EH (cell line): ENCODE data around the gene COL4A1.

Experiments used
- DNase-seq: peaks from one replicate; pipeline ENCODE4 v3.0.0-alpha.2; 2015; ENCODE audit warnings: low read depth

The COL4A1 gene

DNA sequence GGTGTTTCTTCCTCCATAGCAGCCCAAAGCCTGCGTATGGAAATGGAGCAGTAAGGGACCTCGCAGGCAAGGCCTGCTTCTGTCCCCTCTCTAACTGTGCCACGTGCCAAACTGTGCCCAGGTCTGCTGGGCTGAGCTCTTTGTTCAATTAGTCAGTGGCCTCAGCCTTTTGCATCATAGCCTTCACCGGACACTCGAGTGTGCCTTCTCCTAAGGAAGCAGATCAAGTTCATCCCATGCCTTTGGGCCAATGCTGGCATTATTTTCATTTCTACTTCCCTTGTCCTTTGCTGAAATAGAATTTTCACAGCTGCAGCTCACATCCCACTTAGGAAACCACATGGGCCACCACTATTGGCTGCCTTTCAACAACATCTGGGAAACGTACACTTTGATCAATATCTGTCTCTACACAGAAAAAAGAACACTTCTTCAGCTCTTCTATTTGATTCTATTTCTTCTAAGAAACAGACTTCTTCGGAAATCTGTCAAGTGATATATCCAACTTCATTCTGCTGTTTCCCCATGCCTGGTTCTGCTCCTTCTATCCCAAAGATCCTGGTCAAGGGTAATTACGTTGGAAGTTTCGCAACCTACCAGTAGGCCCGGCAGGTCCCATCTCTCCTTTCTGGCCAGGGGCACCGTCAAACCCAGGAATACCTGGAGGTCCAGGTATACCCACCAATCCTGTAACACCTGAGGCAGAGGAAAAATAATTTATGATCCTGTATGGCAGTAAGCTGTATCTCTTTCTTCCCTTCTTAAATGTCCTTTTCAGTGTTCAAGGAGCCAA, 143.9 kb downstream of the COL4A1 start:
- no peak for DNase-seq

DNA sequence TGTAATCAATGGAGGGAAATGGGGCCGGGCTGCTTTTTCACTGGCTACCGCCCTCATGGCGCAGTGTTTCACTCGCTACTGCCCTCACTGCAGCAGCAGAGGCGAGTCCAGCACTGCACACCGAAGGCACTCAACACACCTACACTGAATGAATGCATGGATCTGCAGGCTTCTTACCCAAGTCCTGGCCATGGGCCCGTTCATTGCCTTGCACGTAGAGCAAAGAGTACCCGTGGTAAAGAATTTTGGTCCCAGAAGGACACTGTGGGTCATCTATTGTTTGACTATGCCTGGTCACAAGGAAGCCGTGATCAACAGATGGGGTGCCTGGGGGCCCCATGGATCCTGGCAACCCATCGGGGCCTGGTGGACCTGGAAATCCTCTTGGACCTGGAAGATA, 144.9 kb downstream of the COL4A1 start:
- DNase-seq = no peak

DNA sequence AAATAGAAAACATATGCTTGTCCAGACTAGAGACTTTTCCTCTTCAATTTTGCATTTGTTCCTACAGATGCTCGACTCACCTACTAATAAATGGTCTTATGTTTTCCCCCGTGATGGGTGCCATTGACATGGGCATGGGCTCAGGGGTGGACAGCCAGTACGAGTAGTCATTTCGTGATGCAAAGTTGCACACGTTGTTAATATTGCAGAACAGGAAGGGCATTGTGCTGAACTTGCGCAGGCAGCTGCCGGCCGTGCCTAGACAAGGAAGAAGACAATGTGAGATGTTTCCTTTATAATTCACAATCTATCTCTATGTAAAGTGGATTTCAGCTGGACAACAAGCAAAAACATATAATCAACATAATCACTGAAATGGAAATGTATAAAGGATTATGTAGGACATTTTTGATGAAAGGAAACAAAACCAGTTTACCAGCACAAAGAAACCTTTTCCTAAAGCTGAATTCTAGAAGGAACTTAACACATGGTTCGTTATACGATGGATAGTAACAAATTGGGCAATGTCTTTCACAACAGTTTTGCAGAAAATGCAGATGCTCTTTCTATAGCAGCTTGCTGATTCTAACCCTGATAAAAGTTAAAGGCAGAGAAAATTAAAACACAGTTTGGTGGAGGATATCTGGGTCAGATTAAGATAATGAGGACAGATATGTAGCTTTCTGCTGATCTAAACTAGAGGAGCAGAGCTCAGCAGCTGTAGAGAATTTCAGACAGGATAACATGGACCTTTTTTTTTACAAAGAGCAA, 145.7 kb downstream of the COL4A1 start:
- no peak for DNase-seq

DNA sequence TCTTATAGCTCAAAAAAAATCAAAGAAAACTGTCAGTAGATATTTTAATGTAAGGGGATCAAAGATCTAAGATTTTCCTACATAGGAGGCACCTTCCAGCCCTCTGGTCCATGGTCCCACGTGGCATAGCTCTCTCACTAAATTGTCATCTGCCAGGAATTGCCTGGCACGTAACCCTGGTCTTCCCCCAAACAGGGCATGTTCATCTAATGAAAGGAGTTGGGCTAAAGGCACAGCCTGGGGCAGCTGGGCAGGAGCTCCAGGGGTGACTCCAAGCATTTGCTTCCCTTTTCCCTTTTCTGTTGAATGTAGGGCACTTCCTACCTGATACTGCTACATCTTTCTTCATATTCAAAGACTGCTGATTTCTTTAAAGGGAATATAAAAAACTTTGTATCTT, 148.7 kb downstream of the COL4A1 start:
- DNase-seq = no peak

DNA sequence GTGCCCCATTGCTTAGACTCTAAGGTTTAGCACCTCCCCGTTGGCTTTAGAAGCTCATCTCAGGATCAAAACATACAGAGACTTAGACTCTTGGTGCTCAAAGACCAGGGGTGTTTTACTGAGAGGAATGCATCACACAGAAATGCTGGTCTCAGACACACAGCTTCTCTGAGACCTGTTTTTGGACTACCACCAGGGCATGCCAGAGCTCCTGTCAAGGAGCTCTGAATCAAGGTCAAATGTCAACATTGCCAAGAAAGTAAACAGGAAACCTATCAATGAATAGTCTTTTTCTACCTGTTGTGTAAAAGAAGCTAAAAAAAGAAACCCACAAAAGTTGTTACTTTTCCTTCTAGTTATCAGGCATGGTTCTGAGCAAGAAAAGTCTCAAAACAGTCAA, 149.2 kb downstream of the COL4A1 start:
- no peak for DNase-seq

DNA sequence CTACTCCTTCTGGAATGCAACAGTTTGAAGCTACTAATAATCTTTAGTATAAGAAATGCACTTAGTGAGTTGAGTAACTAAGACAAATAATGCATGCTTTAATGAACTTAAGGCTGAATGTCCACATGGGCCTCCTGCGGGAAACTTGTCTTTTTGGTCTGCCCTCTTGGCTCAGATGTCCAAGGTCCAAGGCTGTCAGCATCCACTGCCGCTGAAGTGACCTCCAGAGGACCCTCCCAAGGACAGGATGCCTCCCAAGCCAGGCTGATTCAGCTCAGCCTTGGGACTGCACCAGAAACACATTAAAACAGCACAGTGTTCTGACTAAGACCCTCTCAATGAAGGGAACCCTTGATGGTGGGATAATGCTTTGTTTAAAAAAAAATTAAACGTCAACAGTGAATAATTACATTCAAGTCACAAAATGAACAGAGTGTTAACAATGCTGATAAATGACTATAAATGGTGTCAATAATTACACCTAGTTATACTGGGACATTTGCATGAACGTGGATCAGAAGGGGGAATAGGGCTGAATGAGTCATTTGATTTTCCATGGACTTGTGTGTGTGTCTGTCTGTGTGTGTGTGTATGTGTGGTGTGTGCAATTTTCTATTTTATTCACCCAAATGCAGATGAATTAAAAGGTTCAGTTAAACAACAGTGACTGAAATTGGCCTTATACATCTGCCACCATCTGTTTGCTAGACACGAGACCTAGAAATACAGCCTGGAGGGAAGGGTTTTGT, 150.5 kb downstream of the COL4A1 start:
- DNase-seq = peak; percentile 36

DNA sequence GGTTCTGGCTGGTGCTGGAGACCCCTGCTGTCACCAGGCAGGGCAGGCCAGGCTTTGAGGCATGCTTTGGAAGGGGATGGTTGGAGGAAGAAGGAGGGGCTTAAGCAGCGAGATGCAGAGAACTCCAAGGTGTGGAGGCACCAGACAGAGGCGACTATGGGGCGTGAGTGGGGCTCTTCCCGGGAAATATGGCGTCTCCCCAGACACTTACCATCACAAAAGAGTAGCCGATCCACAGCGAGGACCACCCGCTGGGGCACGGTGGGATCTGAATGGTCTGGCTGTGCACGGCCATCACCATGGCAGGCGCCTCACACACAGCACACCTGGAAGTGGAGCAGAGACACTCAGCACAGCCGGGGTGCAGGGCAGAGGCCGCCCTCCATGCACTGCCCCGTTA, 151.9 kb downstream of the COL4A1 start:
- DNase-seq = no peak

DNA sequence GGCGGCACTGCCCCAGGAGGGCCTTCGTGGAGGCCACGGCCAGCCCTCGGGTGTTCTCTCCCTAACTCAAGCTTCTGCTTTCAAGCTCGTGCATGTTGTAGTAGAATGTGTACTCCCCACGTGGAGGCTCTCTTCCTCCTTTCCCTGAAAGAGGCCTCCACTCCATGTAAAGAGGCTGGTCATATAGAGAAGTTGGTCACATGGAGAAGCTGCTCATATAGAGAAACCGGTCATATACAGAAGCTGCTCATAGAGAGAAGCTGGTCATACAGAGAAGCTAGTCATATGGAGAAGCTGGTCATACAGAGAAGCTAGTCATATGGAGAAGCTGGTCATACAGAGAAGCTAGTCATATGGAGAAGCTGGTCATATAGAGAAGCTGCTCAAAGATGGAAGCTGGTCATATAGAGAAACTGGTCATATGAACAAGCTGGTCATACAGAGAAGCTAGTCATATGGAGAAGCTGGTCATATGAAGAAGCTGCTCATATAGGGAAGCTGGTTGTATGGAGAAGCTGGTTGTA, 152.5 kb downstream of the COL4A1 start:
- no peak for DNase-seq

DNA sequence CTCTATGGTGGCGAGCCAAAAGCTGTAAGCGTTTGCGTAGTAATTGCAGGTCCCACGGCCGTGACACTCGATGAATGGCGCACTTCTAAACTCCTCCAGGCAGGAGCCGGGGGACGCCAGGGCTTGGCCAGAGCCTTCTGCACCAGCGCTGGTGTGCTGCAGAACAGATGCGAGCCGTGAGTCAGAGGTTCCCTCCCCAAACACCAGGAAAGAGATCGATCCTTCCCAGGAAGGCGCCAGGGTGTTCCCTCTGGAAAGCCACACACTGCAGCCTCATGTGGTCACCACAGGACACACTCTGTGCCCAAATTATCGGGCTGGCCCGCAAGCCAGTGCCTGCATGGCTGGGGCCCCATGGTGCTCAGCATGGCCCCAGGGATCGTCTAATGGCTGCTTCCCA, 154.6 kb downstream of the COL4A1 start:
- no peak for DNase-seq

DNA sequence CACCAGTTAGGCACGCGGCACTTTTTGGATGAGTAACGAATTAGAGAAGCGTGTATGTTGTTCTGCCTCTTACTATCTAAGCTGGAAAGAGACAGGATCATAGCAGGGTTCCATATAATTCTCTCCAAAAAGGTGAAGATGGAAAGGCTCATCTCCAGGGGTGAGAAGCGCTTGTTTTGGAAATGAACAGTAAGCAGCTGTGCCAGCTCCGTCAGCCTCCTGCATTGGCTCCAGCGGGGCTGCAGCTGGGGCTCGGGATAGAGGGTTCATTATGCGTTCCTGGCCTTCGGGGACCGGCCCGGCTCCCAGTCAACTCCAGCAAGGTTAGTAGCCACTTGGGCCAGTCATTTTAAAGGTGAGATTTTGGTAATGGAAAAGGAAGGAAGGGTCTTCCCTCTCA, 155.5 kb downstream of the COL4A1 start:
- DNase-seq = no peak

DNA sequence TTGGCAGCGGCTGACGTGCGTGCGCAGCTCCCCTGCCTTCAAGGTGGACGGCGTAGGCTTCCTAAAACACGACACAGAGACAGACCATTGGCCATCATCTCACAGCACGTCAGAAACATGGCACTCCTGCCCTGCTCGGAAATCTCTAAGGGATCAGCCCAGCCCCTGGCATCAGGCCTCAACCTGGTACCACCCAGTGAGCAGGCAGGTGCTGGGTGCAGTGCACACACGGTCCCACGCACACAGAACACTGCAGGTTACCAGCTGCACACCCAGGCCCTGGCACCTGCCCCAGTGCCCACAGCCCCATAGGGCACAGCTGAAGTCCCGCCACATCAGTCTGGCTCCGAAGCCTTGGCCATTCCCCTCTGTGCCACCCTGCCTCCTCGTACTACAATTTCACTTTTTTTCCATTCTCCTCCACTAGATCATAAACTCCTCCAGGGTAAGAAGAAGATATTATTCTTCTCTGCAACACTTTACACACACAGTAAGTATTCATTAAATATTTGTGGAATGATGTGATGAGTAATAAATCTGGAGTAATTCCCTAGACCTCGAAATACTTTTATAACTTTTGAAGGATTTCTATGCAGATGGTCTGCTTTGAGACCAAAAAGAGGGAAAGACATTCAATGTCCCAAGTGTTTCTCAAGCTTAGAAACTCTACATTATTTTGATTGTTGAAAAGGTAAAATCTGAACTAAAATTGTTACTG, 156.4 kb downstream of the COL4A1 start:
- DNase-seq = peak; percentile 67

DNA sequence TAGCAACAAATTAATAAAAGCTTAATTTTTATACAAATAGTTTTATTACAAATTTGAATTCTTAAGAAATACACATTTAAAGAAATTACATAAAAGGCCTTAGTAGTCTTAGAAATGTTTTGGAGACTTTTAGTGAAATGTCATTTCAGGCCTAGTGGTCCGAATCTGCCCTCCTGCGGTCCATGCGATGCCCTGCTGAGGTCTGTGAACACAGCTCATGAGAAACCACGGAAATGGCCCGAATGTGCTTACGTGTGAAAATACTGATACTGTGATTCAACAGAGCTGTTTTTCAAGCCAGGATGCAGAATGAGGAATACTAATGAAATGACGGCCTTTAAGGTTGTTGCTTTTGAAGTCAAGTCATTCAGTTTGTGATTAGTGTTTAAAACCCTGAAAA, 157.9 kb downstream of the COL4A1 start:
- no peak for DNase-seq

DNA sequence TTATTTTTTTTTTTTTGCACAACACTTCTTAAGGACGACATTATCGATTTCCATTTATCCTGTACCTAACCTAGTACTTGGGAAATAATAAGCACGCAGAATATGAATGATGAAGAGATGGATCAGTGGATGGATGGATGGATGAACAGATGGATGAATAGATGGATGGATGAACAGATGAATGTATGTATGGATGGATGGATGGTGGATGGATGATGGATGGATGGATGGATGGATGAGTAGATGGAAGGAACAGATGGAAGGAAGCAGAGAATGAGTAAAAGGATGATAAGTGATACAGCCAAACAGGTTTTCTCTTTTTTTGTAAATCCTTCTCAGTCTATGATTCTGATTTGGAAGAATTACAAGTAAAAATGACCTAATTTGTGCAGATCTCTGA, 166.9 kb downstream of the COL4A1 start:
- no peak for DNase-seq

DNA sequence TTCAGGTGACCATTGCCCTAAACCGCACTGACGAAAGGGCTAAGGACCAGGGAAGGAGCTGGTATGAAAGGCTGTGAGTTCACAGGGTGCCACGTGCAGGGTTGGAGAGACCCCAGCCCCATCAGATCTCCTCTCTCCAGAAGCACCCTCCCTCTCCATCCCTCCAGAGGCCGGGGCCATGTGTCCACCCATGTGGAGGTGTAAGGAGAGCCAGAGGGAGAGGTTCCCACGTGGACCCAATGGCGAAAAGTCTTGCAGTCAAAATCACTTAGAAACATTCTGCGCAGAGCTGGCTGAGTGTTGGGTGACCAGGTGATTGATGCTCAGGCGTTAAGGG, 168.3 kb downstream of the COL4A1 start:
- no peak for DNase-seq

DNA sequence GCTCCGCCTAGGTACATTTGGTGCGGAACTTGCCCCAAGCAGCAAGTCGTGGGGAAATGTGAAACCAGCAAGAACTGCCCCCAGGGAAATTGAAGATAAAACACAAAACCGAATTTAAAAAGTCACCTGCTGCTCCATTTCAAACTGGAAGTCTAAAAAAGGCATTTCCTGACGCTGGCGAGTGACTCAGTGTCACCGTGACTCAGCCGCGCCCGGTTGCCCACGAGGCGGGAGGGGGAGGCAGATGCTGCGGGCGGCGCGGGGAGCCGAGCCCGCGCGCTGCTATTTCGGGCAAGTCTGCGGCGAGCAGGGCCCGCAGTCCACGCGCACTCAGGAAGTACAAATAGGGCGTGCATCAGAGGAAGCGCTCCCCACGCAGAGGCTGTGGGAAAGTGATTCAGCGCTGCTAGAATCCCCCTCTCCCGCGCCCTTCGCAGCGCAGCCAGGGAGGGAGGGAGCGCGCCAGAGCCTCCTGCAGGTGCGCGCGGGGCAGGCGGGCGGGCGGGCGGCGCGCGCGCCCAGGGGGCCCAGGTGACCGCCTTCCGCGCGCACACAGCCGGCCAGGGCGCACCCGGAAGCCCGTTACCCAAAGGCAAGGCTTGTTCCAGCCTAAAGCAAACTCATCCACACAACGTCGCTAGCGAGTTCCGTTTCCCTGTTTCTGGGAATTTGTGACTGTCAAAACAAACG, 168.8 kb downstream of the COL4A1 start:
- peak; percentile 81 for DNase-seq

DNA sequence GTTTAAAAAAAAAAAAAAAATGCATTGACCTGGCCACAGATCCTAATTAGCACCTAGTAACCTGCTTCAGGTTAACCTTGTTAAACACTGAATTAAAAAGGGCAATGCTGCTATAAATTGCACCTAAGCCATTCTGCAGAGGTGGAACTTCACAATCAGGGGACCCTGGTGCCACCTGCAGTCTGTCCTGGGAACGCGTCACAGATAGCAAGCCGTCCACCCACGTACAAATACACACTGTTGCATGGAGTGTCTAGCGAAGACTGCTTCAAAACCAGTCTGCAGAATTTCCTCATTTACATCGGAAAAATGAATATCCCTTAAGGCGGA, 169.3 kb downstream of the COL4A1 start:
- DNase-seq = no peak

DNA sequence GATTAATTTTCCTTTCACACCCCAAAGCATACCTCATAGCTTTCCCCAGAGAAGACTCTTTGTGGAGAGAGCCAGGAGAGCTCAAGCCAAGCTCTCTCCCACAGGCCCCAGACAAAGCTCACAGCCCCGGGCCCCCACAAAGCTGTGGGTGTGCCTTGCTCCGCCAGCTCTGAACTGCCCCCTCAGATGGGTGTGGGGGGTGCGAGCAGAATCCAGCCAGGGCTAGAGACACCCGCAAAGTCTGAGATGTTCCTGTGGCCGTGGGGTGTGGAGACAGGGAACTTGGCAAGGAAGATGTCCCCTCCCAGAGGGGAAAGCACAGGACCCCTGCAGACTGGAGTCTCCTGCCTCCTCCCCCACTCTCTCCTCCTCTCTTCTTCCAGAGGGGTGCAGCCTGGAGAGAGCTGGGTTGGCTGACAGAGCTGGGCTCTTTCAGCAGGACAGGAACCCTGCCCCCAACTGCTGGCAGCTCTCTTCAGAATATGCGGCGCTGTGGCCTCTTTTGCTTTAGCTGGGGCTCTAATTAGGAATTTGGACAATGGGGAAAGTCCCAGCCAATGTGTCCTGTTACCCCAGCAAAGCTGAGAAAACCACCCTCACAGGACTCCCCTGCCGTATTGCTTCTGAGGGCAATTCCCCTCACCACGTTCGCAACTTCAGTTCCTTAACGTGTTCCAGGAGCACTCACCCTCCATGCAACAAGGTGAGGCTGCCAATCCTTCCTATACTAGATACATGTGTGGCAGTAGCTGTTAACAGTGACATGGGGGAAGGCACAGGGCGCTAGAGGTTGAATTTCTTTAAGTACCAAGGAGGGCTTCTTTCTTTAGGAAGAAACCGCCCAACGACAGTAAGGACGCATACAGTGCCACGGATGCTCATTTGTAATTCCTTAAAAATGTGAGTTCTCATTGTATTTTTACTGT, 170.0 kb downstream of the COL4A1 start:
- no peak for DNase-seq

DNA sequence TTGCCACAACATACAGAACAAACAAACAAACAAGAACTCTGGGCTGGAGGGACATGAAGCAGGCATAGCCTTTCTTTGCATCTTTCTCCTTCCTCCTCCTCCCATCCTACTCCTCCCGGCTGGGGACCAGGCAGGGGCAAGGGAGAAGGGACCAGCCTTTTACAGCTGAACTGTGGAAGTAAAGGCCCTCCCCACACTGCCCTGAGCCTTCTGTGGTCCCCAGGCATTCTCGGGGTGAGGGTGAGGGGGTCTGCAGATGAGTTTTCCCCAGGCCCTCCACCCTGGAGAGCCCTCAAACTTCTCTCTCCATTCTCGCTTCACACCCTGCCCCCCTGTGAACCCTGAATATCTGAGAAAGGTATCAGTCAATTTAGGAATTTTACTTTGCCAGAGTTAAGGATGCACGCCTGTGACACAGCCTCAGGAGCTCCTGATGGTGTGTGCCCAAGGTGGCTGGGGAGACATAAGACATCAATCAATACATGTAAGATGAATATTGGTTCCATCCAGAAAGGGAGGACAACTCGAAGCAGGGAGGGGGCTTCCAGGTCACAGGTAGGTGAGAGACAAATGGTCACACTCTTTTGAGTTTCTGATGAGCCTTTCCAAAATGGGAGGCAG, 170.9 kb downstream of the COL4A1 start:
- no peak for DNase-seq

DNA sequence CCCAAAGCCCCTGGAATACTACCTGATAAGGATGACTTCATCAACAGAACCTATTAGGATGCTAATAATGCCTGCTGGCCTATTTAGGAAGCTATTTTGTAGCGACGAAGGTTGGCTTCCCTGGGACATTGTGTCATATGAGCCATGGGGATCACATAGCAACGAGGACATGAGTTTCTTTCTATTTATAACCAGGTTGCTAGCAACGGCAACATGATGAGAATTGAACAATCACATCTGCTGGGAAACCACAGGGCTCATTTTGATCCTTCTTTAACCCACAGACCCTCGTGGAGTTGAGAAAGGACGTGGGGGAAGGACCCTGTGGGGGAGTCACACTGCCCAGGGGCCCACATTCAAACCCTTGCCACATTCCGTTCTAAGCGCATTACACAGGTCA, 172.2 kb downstream of the COL4A1 start:
- DNase-seq = no peak
